Measurements from ENCODE around the gene CHCHD6. TPM values are rescaled to one million over a fixed set of nuclear protein-coding genes. Genes with fewer than 3 reads are reported as not detected.

CHCHD6 gene
- total RNA-seq, 2 experiments from 2014 or later: 15.0 to 16.2 TPM

- Mint-ChIP-seq H3K27ac (no peak overlapping the region), H3K9me3 (no peaks in the 10 kb centered on the region), H3K36me3 (peaks cover 4% of the 10 kb centered on the region), H3K4me3 (no peak overlapping the region), H3K4me1 (no peaks in the 10 kb centered on the region), H3K27me3 (no peaks in the 10 kb centered on the region)
- no peak for DNase-seq
Observed at GRCh38 chr3:126851934-126852333, 147.9 kb downstream of the CHCHD6 start.

- no peak for DNase-seq
- Mint-ChIP-seq H3K4me3 (no peak overlapping the region), H3K36me3 (peaks cover 6% of the 10 kb centered on the region), H3K9me3 (no peaks in the 10 kb centered on the region), H3K27me3 (no peaks in the 10 kb centered on the region), H3K4me1 (no peaks in the 10 kb centered on the region), H3K27ac (no peak overlapping the region)
Observed at GRCh38 chr3:126852511-126852910, 148.5 kb downstream of the CHCHD6 start.

GRCh38 chr3:126854666-126855065 lies 150.6 kb downstream of the CHCHD6 start:
- H3K27me3 Mint-ChIP-seq: no peaks in the 10 kb centered on the region
- no peak overlapping the region for H3K27ac Mint-ChIP-seq
- H3K36me3 Mint-ChIP-seq: peaks cover 8% of the 10 kb centered on the region
- H3K9me3 Mint-ChIP-seq: no peaks in the 10 kb centered on the region
- DNase-seq: no peak
- H3K4me1 Mint-ChIP-seq: no peaks in the 10 kb centered on the region
- no peak overlapping the region for H3K4me3 Mint-ChIP-seq

GRCh38 chr3:126855374-126855773 lies 151.3 kb downstream of the CHCHD6 start:
- Mint-ChIP-seq H3K36me3 (peaks cover 13% of the 10 kb centered on the region), H3K9me3 (no peaks in the 10 kb centered on the region), H3K27ac (no peak overlapping the region), H3K4me3 (no peak overlapping the region), H3K27me3 (no peaks in the 10 kb centered on the region), H3K4me1 (no peaks in the 10 kb centered on the region)
- DNase-seq: no peak

GRCh38 chr3:126857928-126858327 lies 153.9 kb downstream of the CHCHD6 start:
- peaks cover 15% of the 10 kb centered on the region for H3K36me3 Mint-ChIP-seq
- H3K27me3 Mint-ChIP-seq: no peaks in the 10 kb centered on the region
- no peak overlapping the region for H3K27ac Mint-ChIP-seq
- no peaks in the 10 kb centered on the region for H3K4me1 Mint-ChIP-seq
- DNase-seq: no peak
- no peak overlapping the region for H3K4me3 Mint-ChIP-seq
- H3K9me3 Mint-ChIP-seq: no peaks in the 10 kb centered on the region

GRCh38 chr3:126858401-126858800 lies 154.4 kb downstream of the CHCHD6 start:
- H3K27me3 Mint-ChIP-seq: no peaks in the 10 kb centered on the region
- H3K27ac Mint-ChIP-seq: no peak overlapping the region
- peaks cover 15% of the 10 kb centered on the region for H3K36me3 Mint-ChIP-seq
- DNase-seq: no peak
- no peaks in the 10 kb centered on the region for H3K9me3 Mint-ChIP-seq
- no peaks in the 10 kb centered on the region for H3K4me1 Mint-ChIP-seq
- H3K4me3 Mint-ChIP-seq: no peak overlapping the region

GRCh38 chr3:126858887-126859286 lies 154.8 kb downstream of the CHCHD6 start:
- no peak for DNase-seq
- H3K4me1 Mint-ChIP-seq: no peaks in the 10 kb centered on the region

GRCh38 chr3:126859415-126860246 lies 155.6 kb downstream of the CHCHD6 start:
- no peaks in the 10 kb centered on the region for H3K9me3 Mint-ChIP-seq
- H3K36me3 Mint-ChIP-seq: peaks cover 24% of the 10 kb centered on the region
- no peaks in the 10 kb centered on the region for H3K27me3 Mint-ChIP-seq
- no peak overlapping the region for H3K27ac Mint-ChIP-seq
- H3K4me1 Mint-ChIP-seq: no peaks in the 10 kb centered on the region
- H3K4me3 Mint-ChIP-seq: no peak overlapping the region
- no peak for DNase-seq

More at GRCh38 chr3:126858887-126859286, 154.8 kb downstream of the CHCHD6 start:
- Mint-ChIP-seq H3K27me3 (no peaks in the 10 kb centered on the region), H3K4me3 (no peak overlapping the region), H3K27ac (no peak overlapping the region), H3K9me3 (no peaks in the 10 kb centered on the region), H3K36me3 (peaks cover 20% of the 10 kb centered on the region)

GRCh38 chr3:126865736-126866135 lies 161.7 kb downstream of the CHCHD6 start:
- Mint-ChIP-seq H3K4me1 (no peaks in the 10 kb centered on the region), H3K36me3 (peaks cover 18% of the 10 kb centered on the region), H3K27ac (no peak overlapping the region), H3K27me3 (no peaks in the 10 kb centered on the region), H3K9me3 (no peaks in the 10 kb centered on the region), H3K4me3 (no peak overlapping the region)
- no peak for DNase-seq

- Mint-ChIP-seq H3K27ac (no peak overlapping the region), H3K4me1 (no peaks in the 10 kb centered on the region), H3K36me3 (peaks cover 17% of the 10 kb centered on the region), H3K9me3 (no peaks in the 10 kb centered on the region), H3K4me3 (no peak overlapping the region), H3K27me3 (no peaks in the 10 kb centered on the region)
- DNase-seq: no peak
Observed at GRCh38 chr3:126866175-126866759, 162.2 kb downstream of the CHCHD6 start.

- Mint-ChIP-seq H3K36me3 (peaks cover 18% of the 10 kb centered on the region), H3K4me3 (no peak overlapping the region), H3K9me3 (no peaks in the 10 kb centered on the region), H3K27me3 (no peaks in the 10 kb centered on the region), H3K4me1 (no peaks in the 10 kb centered on the region), H3K27ac (no peak overlapping the region)
- no peak for DNase-seq
Observed at GRCh38 chr3:126867190-126867862, 163.3 kb downstream of the CHCHD6 start.

- DNase-seq: no peak
- no peak overlapping the region for H3K4me3 Mint-ChIP-seq
- H3K9me3 Mint-ChIP-seq: no peaks in the 10 kb centered on the region
- H3K27ac Mint-ChIP-seq: no peak overlapping the region
- H3K36me3 Mint-ChIP-seq: peaks cover 18% of the 10 kb centered on the region
- no peaks in the 10 kb centered on the region for H3K27me3 Mint-ChIP-seq
- no peaks in the 10 kb centered on the region for H3K4me1 Mint-ChIP-seq
Observed at GRCh38 chr3:126867863-126868200, 163.8 kb downstream of the CHCHD6 start.

- H3K27me3 Mint-ChIP-seq: no peaks in the 10 kb centered on the region
- H3K27ac Mint-ChIP-seq: no peak overlapping the region
- H3K4me3 Mint-ChIP-seq: no peak overlapping the region
- H3K36me3 Mint-ChIP-seq: peaks cover 5% of the 10 kb centered on the region
- DNase-seq: no peak
- H3K9me3 Mint-ChIP-seq: no peaks in the 10 kb centered on the region
- H3K4me1 Mint-ChIP-seq: no peaks in the 10 kb centered on the region
Observed at GRCh38 chr3:126870608-126871210, 166.7 kb downstream of the CHCHD6 start.

- H3K27ac Mint-ChIP-seq: no peak overlapping the region
- no peaks in the 10 kb centered on the region for H3K9me3 Mint-ChIP-seq
- no peak overlapping the region for H3K4me3 Mint-ChIP-seq
- no peak for DNase-seq
- H3K27me3 Mint-ChIP-seq: no peaks in the 10 kb centered on the region
- H3K36me3 Mint-ChIP-seq: peaks cover 5% of the 10 kb centered on the region
- no peaks in the 10 kb centered on the region for H3K4me1 Mint-ChIP-seq
Observed at GRCh38 chr3:126872701-126873342, 168.8 kb downstream of the CHCHD6 start.

GRCh38 chr3:126873416-126873815 lies 169.4 kb downstream of the CHCHD6 start:
- H3K27me3 Mint-ChIP-seq: no peaks in the 10 kb centered on the region
- no peak overlapping the region for H3K27ac Mint-ChIP-seq
- no peaks in the 10 kb centered on the region for H3K4me1 Mint-ChIP-seq
- no peaks in the 10 kb centered on the region for H3K9me3 Mint-ChIP-seq
- peaks cover 5% of the 10 kb centered on the region for H3K36me3 Mint-ChIP-seq
- H3K4me3 Mint-ChIP-seq: no peak overlapping the region
- DNase-seq: no peak
